Keratinocyte (primary cell): Measurements from ENCODE around the gene SLFN12.

Experiments used
- CTCF ChIP-seq, 3 experiments: IDR thresholded peaks in 1 of 3; conservative IDR thresholded peaks in 1 of 3; optimal IDR thresholded peaks in 1 of 3; 2 replicates in 2 of 3; 3 replicates in 1 of 3; pipeline versions ENCODE3 to v1.5.1; 2011; ENCODE audit warnings: low read length in 3 of 3, mild to moderate bottlenecking in 3 of 3, moderate library complexity in 2 of 3, control low read depth in 1 of 3, inconsistent platforms in 1 of 3; ENCODE audit not compliant: insufficient read depth in 2 of 3; ENCODE audit errors: extremely low read depth in 1 of 3
- EZH2 ChIP-seq: IDR thresholded peaks from one replicate; pipeline ENCODE4 v1.6.1; 2012; ENCODE audit warnings: inconsistent platforms, mild to moderate bottlenecking, low read length, moderate library complexity

- TF ChIP-seq CTCF (optimal IDR thresholded peaks at IDR 0.05 in 1 of 3, IDR thresholded peaks at IDR 0.05 in 1 of 3, conservative IDR thresholded peaks at IDR 0.05 in 1 of 3; ENCODE audit: extremely low read depth in 1 of 3, insufficient read depth in 2 of 3, low read length in 3 of 3) (no peak), EZH2 (no peak)
These were observed 20.9 kb upstream of the SLFN12 start for GRCh38 chr17:35453171-35453570.
